Neural progenitor cell (in vitro differentiated cells): ENCODE results near the gene ADA.

Source experiments
- EZH2 ChIP-seq: fragments of 200-600 bp; sonication (generic); IDR thresholded peaks from 2 replicates; pipeline ENCODE4 v1.6.1; 2017; ENCODE audit warnings: antibody characterized with exemption, mild to moderate bottlenecking, moderate library complexity
- EZH2phosphoT487 ChIP-seq: fragments of 200-600 bp; sonication (generic); IDR thresholded peaks from 2 replicates; pipeline ENCODE4 v1.6.1; 2017; ENCODE audit warnings: antibody characterized with exemption
- TF ChIP-seq, protein P1 (sequence below): fragments of 200-600 bp; sonication (generic); IDR thresholded peaks from 2 replicates; pipeline ENCODE4 v1.5.1; 2017; ENCODE audit warnings: antibody characterized with exemption, mild to moderate bottlenecking

DNA sequence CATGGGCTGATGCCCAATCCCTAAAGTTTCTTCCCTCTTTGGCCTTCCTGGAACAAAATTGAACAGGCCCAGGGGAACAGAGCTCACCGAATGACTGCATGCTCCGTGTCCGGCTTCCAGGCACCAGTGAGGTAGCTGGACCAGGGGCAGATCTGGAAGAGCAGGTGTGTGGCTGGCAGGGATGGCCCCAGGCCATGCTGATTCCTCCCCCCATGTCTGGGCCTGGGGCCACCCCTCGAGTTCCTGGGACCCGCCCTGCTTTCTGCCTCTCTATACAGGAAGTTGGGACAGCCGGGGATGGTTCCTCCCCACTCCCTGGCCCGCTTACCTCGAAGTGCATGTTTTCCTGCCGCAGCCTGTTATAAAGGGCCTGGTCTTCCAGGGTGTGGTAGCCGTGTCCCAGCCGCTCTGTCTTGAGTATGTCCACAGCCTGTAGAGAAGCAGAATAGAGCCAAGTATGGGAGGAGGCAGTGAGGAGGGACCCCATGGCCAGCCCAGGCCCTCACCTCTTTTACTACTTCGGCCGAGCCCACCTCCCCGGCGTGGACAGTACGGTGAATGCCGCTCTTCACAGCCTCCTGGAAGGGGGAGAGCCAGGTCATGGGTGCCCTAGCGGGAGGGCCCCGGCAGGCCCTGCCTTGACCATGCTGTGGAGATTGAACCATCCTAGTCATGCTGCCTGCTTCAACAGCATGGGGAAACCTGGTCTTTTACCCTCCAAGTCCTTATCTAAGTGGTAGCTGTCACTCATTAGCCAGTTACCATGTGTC, 28.8 kb downstream of the ADA start:
- TF ChIP-seq, protein P1, sequence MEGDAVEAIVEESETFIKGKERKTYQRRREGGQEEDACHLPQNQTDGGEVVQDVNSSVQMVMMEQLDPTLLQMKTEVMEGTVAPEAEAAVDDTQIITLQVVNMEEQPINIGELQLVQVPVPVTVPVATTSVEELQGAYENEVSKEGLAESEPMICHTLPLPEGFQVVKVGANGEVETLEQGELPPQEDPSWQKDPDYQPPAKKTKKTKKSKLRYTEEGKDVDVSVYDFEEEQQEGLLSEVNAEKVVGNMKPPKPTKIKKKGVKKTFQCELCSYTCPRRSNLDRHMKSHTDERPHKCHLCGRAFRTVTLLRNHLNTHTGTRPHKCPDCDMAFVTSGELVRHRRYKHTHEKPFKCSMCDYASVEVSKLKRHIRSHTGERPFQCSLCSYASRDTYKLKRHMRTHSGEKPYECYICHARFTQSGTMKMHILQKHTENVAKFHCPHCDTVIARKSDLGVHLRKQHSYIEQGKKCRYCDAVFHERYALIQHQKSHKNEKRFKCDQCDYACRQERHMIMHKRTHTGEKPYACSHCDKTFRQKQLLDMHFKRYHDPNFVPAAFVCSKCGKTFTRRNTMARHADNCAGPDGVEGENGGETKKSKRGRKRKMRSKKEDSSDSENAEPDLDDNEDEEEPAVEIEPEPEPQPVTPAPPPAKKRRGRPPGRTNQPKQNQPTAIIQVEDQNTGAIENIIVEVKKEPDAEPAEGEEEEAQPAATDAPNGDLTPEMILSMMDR, result no peak
- TF ChIP-seq EZH2 (no peak), EZH2phosphoT487 (no peak)
